ENCODE data around the gene CYSLTR2. TPM values are rescaled to one million over a fixed set of nuclear protein-coding genes. Genes with fewer than 3 reads are reported as not detected.

CYSLTR2 gene
- polyA plus RNA-seq, 1 donor from 2014 or later, result 0.19 TPM

- TF ChIP-seq EZH2 (IDR thresholded peaks at IDR 0.05; ENCODE audit: borderline replicate concordance, insufficient read depth, low read length, poor library complexity, severe bottlenecking), result no peak
- no peak for TF ChIP-seq SMC3 (conservative IDR thresholded peaks at IDR 0.05; ENCODE audit: poor library complexity)
- no peak for TF ChIP-seq RAD21 (conservative IDR thresholded peaks at IDR 0.05)
Observed at GRCh38 chr13:48708764-48709163, 55.0 kb downstream of the CYSLTR2 start.

GRCh38 chr13:48709213-48709612 lies 55.5 kb downstream of the CYSLTR2 start:
- Histone ChIP-seq H3K9me3 (ENCODE audit: low read length) (no peaks in the 10 kb centered on the region), H3F3A (ENCODE audit: insufficient read depth, low read length, poor library complexity, severe bottlenecking) (no peaks in the 10 kb centered on the region), H3K4me2 (ENCODE audit: low read length) (no peak overlapping the region), H2AFZ (ENCODE audit: low read depth, low read length) (no peak overlapping the region), H4K20me1 (ENCODE audit: insufficient read depth) (no peaks in the 10 kb centered on the region), H3K4me3 (ENCODE audit: low read length) (no peak overlapping the region), H3K9me2 (ENCODE audit: insufficient read depth, low read length) (no peaks in the 10 kb centered on the region), H3K79me2 (replicated peaks; ENCODE audit: insufficient read depth, low read length) (no peaks in the 10 kb centered on the region), H3K36me3 (ENCODE audit: insufficient read depth, low read length) (no peaks in the 10 kb centered on the region), H3K27ac (ENCODE audit: low read length) (no peak overlapping the region), H3K9ac (ENCODE audit: low read length) (no peak overlapping the region), H3K27me3 (ENCODE audit: insufficient read depth, low read depth, low read length) (no peaks in the 10 kb centered on the region)
- TF ChIP-seq EZH2 (IDR thresholded peaks at IDR 0.05; ENCODE audit: borderline replicate concordance, insufficient read depth, low read length, poor library complexity, severe bottlenecking) (no peak), POLR2AphosphoS5 (IDR thresholded peaks at IDR 0.05) (no peak), TAF1 (IDR thresholded peaks at IDR 0.05; ENCODE audit: low read depth) (no peak), SMC3 (conservative IDR thresholded peaks at IDR 0.05; ENCODE audit: poor library complexity) (no peak), RAD21 (conservative IDR thresholded peaks at IDR 0.05) (no peak), EP300 (conservative IDR thresholded peaks at IDR 0.05; ENCODE audit: poor library complexity, severe bottlenecking) (no peak), REST (IDR thresholded peaks at IDR 0.05; ENCODE audit: borderline replicate concordance) (no peak), MXI1 (conservative IDR thresholded peaks at IDR 0.05; ENCODE audit: poor library complexity, severe bottlenecking) (no peak), CTCF (IDR thresholded peaks at IDR 0.05; ENCODE audit: poor library complexity, severe bottlenecking) (no peak)

More at GRCh38 chr13:48708764-48709163, 55.0 kb downstream of the CYSLTR2 start:
- Histone ChIP-seq H3K9ac (ENCODE audit: low read length) (no peak overlapping the region), H3K4me3 (ENCODE audit: low read length) (no peak overlapping the region), H2AFZ (ENCODE audit: low read depth, low read length) (no peak overlapping the region), H3K36me3 (ENCODE audit: insufficient read depth, low read length) (no peaks in the 10 kb centered on the region), H3K79me2 (replicated peaks; ENCODE audit: insufficient read depth, low read length) (no peaks in the 10 kb centered on the region), H3F3A (ENCODE audit: insufficient read depth, low read length, poor library complexity, severe bottlenecking) (no peaks in the 10 kb centered on the region), H4K20me1 (ENCODE audit: insufficient read depth) (no peaks in the 10 kb centered on the region), H3K4me2 (ENCODE audit: low read length) (no peak overlapping the region), H3K9me2 (ENCODE audit: insufficient read depth, low read length) (no peaks in the 10 kb centered on the region), H3K9me3 (ENCODE audit: low read length) (no peaks in the 10 kb centered on the region), H3K27ac (ENCODE audit: low read length) (no peak overlapping the region), H3K27me3 (ENCODE audit: insufficient read depth, low read depth, low read length) (no peaks in the 10 kb centered on the region)

Data from neural cell (in vitro differentiated cells).